Testis (tissue), 3 donors: ENCODE results near the gene TASP1. TPM values are rescaled to one million over a fixed set of nuclear protein-coding genes. Genes with fewer than 3 reads are reported as not detected.

Experiments used
- DNase-seq: peaks from one replicate; pipeline ENCODE4 v3.0.0-alpha.2; 2019
- H3K27ac ChIP-seq, 2 donors: fragments of 200-600 bp; sonication (generic); one replicate each; pipeline ENCODE4 v1.5.1; 2019
- H3K27me3 ChIP-seq: fragments of 200-600 bp; sonication (generic); one replicate; pipeline ENCODE4 v1.5.1; 2019
- H3K36me3 ChIP-seq: fragments of 200-600 bp; sonication (generic); one replicate; pipeline ENCODE4 v1.5.1; 2017; ENCODE audit warnings: low read depth; ENCODE audit errors: missing control alignments
- H3K4me1 ChIP-seq: fragments of 200-600 bp; sonication (generic); one replicate; pipeline ENCODE4 v1.5.1; 2019
- H3K4me3 ChIP-seq, 2 donors: fragments of 200-600 bp; sonication (generic); one replicate each; pipeline ENCODE4 v1.5.1; 2017 to 2019
- H3K9me3 ChIP-seq: fragments of 200-600 bp; sonication (generic); one replicate; pipeline ENCODE4 v1.5.1; 2017
- CTCF ChIP-seq, 3 experiments: fragments of 450-650 bp in 2 of 3; fragments of 200-600 bp in 1 of 3; sonication (generic) in 1 of 3; IDR thresholded peaks; one replicate each; pipeline ENCODE4 v1.5.1; 2016 to 2019; ENCODE audit warnings: antibody characterized with exemption in 3 of 3, mild to moderate bottlenecking in 2 of 3, moderate library complexity in 1 of 3
- POLR2A ChIP-seq: fragments of 450-650 bp; IDR thresholded peaks from one replicate; pipeline ENCODE4 v1.6.1; 2017; ENCODE audit warnings: antibody characterized with exemption, mild to moderate bottlenecking, moderate library complexity
- WGBS, 2 donors: methylation state at CpG; one replicate each; pipeline ENCODE4 v1.1.5; 2018; 5-methylcytosine and 5-hydroxymethylcytosine counted together
- intact Hi-C: fragments of 100-400 bp; cut with DNase I; formaldehyde crosslinking; loops from one replicate; pipeline ENCODE4 v1.15.1; 2023; ENCODE audit warnings: low total_unique reads
- polyA plus RNA-seq: library from polyadenylated mRNA; stranded (reverse); fragments of 350-450 nt; fragmentation: Illumina TruSeq; extraction: RNeasy Lipid Tissue Mini Kit (QIAGEN cat#74804); gene quantifications from one replicate; pipeline ENCODE4 v1.2.3, GENCODE V29; 2014; ENCODE audit warnings: low read depth, low replicate concordance; ENCODE audit not compliant: insufficient read depth
- total RNA-seq, 2 donors: library from RNA; depleted of rRNA; stranded (reverse); fragments of >200 nt; gene quantifications; one replicate each; pipeline ENCODE4 v1.2.3, GENCODE V29; 2016

TASP1 gene
- total and polyA plus RNA-seq, 3 donors from 2014 or later = 10.5 to 14.4 (median 13.1) TPM

- no peaks in the 10 kb centered on the region for H3K4me1 ChIP-seq
- H3K9me3 ChIP-seq = no peaks in the 10 kb centered on the region
- no peak for DNase-seq
- 77 to 80% methylated on average over 2 of the region's 2 CpGs for WGBS, 2 donors
- no peaks in the 10 kb centered on the region for H3K27me3 ChIP-seq
- H3K27ac ChIP-seq = no peak overlapping the region
- no peaks in the 10 kb centered on the region for H3K36me3 ChIP-seq
- TF ChIP-seq POLR2A (no peak), CTCF (IDR thresholded peaks at IDR 0.05) (no peak)
- intact Hi-C loops = no loop called here
- no peak overlapping the region for H3K4me3 ChIP-seq
Observed at GRCh38 chr20:13574071-13574470, 64.7 kb downstream of the TASP1 start.

DNA sequence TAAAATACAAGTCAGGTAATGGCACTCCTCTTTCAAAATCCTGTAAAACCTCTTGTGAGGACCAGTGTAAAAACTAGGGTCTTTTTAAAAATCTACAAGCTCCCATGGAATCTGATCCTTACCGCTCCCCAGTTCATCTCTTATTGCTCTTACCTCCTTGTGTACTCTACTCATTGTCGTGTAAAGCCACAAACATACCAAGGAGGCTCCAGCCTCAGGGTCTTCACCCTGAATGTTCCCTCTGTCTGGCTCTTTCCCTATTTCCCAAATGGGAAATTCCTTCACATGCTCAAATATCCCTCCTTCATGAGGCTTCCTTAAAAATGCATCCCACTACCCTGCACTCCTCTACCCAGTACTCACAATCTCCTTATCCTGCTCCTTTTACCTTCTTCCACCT is 67.1 kb downstream of the TASP1 start:
- DNase-seq = no peak
- no peaks in the 10 kb centered on the region for H3K36me3 ChIP-seq
- H3K4me1 ChIP-seq = no peaks in the 10 kb centered on the region
- 91 to 92% methylated on average over 2 of the region's 2 CpGs for WGBS, 2 donors
- H3K27ac ChIP-seq = no peak overlapping the region
- H3K27me3 ChIP-seq = no peaks in the 10 kb centered on the region
- intact Hi-C loops = no loop called here
- H3K4me3 ChIP-seq = no peak overlapping the region
- no peaks in the 10 kb centered on the region for H3K9me3 ChIP-seq
- TF ChIP-seq CTCF (IDR thresholded peaks at IDR 0.05) (no peak), POLR2A (no peak)

DNA sequence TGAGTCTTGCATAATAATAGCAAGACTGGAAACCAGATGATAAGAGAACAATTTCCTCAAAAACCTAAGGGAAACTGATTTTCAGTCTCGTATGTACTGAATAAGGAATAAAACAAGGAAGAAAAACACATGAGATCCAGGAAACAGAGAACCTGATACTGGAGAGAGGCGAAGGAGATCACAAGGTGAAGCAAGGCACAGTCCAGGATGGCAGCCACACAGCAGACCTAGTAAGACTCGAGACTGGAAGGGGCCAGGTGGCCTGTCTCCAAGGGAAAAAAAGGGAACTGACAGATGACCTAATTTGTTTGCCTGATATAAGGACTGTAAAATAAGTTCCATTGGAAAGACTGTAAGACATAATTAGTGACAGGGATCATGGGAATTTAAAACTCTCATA is 71.1 kb downstream of the TASP1 start:
- no peaks in the 10 kb centered on the region for H3K9me3 ChIP-seq
- H3K4me1 ChIP-seq = no peaks in the 10 kb centered on the region
- H3K27me3 ChIP-seq = no peaks in the 10 kb centered on the region
- H3K4me3 ChIP-seq = no peak overlapping the region
- H3K27ac ChIP-seq = no peak overlapping the region
- H3K36me3 ChIP-seq = no peaks in the 10 kb centered on the region
- intact Hi-C loops = no loop called here
- TF ChIP-seq CTCF (IDR thresholded peaks at IDR 0.05) = no peak
- TF ChIP-seq POLR2A = no peak
- 81 to 83% methylated on average over 3 of the region's 3 CpGs for WGBS, 2 donors
- DNase-seq = no peak

DNA sequence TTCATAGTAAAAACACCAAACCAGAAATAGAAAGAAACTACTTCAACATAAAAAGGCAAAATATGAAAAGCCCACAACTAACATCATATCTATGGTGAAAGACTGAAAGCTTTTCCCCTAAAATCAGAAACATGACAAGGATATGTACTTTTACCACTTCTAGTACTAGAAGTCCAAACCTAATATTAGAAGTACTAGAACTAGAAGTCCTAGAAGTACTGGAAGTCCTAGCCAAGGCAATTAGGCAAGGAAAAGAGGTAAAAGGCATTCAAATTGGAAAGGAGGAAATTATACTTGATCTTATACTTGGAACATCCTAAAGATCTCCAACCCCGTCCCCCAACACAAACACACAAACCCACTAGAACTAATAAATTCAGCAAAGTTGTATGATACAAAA is 74.9 kb downstream of the TASP1 start:
- Histone ChIP-seq H3K36me3 (no peaks in the 10 kb centered on the region), H3K27me3 (no peaks in the 10 kb centered on the region), H3K9me3 (no peaks in the 10 kb centered on the region), H3K27ac (no peak overlapping the region), H3K4me3 (no peak overlapping the region), H3K4me1 (no peaks in the 10 kb centered on the region)
- DNase-seq = no peak
- intact Hi-C loops = no loop called here
- WGBS, 2 donors = 43 to 71% methylated on average over 1 of the region's 1 CpG
- no peak for TF ChIP-seq CTCF (IDR thresholded peaks at IDR 0.05)
- no peak for TF ChIP-seq POLR2A

GRCh38 chr20:13554706-13555105 is 84.0 kb downstream of the TASP1 start:
- DNase-seq = no peak
- Histone ChIP-seq H3K27ac (no peak overlapping the region), H3K9me3 (no peaks in the 10 kb centered on the region), H3K4me3 (no peak overlapping the region), H3K36me3 (no peaks in the 10 kb centered on the region), H3K27me3 (no peaks in the 10 kb centered on the region), H3K4me1 (no peaks in the 10 kb centered on the region)
- WGBS, 2 donors = 97 to 100% methylated on average over 1 of the region's 1 CpG
- intact Hi-C loops = no loop called here
- no peak for TF ChIP-seq CTCF (IDR thresholded peaks at IDR 0.05)
- TF ChIP-seq POLR2A = no peak
